GM21723 (cell line): ENCODE data around the gene ABHD4.
"Not testable (repeated sequence)": the region's sequence is repeated elsewhere in the genome, so short reads cannot be mapped to it uniquely, and the experiment has no call there.

Experiments used
- ATAC-seq: cut with Tn5 transposase; IDR thresholded peaks from one replicate; pipeline ENCODE4 v1.9.1; 2021; ENCODE audit warnings: mild to moderate bottlenecking, moderate library complexity; ENCODE audit not compliant: unreplicated experiment

Gene ABHD4, protein sequence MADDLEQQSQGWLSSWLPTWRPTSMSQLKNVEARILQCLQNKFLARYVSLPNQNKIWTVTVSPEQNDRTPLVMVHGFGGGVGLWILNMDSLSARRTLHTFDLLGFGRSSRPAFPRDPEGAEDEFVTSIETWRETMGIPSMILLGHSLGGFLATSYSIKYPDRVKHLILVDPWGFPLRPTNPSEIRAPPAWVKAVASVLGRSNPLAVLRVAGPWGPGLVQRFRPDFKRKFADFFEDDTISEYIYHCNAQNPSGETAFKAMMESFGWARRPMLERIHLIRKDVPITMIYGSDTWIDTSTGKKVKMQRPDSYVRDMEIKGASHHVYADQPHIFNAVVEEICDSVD

DNA sequence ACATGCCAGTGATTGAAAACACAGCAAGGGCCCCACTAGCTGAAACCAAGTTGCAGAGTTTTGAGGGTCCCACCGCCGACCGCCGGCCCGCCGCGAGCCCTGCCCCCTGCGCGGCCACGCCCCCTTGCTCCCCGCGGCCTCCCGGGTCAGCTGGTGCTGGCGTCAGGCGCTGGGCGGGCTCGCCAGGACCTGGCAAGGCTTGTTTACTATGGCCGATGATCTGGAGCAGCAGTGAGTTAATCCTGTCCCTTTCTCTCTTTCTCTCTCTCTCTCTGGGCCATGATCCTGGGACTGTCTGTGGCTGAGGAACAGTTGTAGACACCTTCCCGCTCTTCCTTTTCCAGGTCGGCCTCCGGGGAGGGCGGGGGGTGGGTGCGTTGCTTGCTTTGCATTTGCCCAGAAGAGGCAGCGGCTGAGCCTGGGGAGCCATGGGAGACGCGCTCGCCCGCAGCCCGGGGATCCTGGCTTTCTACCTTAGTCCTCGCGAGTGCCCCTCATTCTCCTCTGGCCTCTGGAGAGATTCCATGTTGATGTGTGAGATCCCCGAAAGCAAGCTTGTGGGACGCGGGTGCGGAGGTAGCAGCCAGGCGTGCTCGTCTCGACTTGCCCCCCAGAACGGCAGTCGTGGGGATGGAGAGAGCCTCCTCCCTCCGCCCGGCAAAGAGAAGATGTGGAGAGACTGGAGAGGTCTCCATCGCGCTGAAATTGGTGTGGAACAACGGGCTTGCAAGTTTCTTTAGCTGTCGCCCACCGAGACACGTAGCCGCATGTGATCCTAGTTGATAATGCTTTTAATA is at the start of gene ABHD4:
Gene ABHD4 (plus strand): TSS at position 202 of the 797 bp plus-strand sequence. CDS start 7 bp downstream, at position 209.
- peak; percentile 79 for ATAC-seq

DNA sequence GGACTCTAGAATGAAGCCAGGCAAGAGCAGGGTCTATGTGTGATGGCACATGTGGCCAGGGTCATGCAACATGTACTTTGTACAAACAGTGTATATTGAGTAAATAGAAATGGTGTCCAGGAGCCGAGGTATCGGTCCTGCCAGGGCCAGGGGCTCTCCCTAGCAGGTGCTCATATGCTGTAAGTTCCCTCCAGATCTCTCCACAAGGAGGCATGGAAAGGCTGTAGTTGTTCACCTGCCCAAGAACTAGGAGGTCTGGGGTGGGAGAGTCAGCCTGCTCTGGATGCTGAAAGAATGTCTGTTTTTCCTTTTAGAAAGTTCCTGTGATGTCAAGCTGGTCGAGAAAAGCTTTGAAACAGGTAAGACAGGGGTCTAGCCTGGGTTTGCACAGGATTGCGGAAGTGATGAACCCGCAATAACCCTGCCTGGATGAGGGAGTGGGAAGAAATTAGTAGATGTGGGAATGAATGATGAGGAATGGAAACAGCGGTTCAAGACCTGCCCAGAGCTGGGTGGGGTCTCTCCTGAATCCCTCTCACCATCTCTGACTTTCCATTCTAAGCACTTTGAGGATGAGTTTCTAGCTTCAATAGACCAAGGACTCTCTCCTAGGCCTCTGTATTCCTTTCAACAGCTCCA is 48.7 kb upstream of the ABHD4 start:
- no peak for ATAC-seq

DNA sequence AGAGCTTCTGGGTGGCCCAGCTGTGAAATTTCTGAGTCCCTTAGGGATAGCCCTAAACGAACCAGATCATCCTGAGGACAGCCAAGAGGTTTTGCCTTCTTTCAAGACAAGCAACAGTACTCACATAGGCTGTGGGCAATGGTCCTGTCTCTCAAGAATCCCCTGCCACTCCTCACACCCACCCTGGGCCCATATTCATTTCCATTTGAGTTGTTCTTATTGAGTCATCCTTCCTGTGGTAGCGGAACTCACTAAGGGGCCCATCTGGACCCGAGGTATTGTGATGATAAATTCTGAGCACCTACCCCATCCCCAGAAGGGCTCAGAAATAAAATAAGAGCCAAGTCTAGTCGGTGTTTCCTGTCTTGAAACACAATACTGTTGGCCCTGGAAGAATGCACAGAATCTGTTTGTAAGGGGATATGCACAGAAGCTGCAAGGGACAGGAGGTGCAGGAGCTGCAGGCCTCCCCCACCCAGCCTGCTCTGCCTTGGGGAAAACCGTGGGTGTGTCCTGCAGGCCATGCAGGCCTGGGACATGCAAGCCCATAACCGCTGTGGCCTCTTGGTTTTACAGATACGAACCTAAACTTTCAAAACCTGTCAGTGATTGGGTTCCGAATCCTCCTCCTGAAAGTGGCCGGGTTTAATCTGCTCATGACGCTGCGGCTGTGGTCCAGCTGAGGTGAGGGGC is 48.0 kb upstream of the ABHD4 start:
- peak; percentile 58 for ATAC-seq

DNA sequence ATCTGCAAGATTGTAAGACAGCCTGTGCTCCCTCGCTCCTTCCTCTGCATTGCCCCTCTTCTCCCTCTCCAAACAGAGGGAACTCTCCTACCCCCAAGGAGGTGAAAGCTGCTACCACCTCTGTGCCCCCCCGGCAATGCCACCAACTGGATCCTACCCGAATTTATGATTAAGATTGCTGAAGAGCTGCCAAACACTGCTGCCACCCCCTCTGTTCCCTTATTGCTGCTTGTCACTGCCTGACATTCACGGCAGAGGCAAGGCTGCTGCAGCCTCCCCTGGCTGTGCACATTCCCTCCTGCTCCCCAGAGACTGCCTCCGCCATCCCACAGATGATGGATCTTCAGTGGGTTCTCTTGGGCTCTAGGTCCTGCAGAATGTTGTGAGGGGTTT is 46.5 kb upstream of the ABHD4 start:
- ATAC-seq = no peak

DNA sequence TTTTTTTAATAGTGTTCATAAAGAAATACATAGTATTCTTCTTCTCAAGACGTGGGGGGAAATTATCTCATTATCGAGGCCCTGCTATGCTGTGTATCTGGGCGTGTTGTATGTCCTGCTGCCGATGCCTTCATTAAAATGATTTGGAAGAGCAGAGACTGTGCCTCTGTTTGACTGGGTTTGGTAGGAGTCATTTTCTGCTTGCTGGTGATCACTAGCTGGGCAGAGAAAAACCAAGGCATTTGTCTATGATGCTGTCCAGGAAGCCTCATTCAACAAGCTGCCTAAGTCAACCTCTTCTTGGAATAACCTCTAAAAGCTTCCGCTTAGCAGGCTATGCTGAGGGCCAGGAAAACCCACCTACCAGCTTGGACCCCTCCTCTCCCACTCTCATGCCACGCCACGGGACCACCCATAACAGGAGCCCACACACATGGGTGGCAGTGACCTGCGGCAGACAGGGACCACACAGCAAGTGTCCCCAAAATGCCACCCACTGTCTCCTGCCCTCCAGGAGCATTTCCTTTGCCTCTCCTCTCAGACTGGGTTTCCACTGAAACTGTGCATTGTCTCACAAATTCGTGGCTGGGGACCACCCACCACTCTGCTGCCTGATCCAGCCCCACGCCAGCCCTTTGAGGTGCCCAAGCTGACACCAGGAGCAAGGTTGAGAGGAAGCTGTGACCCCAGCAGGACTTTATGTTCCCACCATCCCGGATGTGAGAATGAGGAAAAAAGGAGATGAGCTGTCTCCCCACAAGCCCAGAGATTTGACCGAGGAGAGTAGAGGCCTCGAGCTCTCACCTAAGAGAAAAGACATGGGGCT is 45.9 kb upstream of the ABHD4 start:
- no peak for ATAC-seq

DNA sequence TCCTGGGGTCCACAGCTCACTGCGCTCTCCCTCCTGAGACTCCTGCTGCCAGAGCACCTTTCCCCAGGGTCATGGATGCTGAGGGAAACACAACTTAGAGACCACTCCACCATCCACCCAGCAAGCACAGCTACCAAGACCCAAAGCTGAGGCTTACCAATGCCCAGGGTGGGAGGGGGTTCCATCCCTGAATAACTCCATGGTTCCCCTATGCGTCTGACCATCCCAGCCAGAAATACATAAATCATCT is 45.3 kb upstream of the ABHD4 start:
- no peak for ATAC-seq

DNA sequence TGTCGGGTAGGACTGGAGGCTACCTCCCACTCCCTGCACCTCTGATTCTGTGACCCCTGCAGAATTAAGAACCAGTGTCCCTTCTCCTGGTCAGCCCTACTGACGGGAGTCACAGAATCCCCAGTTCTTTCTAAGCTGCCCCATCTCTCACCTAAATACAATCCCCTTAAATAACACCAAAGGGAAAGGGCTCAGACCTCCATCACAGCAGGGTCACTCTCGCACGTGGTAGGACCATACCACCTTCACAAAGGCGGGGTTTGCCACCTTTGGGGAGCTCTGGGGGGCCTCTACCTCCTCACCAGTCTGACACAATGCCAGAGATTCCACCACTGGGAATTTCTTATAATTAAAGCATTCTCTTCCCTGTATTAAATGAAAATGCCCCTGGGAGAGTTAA is 44.7 kb upstream of the ABHD4 start:
- ATAC-seq = no peak

DNA sequence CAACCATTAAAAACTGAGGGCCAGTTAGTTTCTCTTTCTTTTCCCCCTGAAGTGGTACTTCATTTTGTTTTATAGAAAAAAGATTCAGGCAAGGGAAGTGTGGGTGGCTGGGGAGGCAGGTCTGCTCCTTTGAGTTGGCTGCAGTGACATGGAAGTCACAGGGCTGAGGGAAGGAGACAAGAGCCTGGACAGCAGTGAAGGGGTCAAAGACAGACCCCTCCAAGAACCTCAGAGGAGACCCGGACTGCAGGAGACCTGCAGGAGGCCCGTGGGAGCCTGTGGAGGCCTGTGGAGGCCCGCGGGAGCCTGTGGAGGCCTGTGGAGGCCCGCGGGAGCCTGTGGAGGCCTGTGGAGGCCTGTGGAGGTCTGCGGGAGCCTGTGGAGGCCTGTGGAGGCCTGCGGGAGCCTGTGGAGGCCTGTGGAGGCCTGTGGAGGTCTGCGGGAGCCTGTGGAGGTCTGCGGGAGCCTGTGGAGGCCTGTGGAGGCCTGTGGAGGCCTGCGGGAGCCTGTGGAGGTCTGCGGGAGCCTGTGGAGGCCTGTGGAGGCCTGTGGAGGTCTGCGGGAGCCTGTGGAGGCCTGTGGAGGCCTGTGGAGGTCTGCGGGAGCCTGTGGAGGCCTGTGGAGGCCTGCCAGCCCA is 44.1 kb upstream of the ABHD4 start:
- ATAC-seq = not testable (repeated sequence)

DNA sequence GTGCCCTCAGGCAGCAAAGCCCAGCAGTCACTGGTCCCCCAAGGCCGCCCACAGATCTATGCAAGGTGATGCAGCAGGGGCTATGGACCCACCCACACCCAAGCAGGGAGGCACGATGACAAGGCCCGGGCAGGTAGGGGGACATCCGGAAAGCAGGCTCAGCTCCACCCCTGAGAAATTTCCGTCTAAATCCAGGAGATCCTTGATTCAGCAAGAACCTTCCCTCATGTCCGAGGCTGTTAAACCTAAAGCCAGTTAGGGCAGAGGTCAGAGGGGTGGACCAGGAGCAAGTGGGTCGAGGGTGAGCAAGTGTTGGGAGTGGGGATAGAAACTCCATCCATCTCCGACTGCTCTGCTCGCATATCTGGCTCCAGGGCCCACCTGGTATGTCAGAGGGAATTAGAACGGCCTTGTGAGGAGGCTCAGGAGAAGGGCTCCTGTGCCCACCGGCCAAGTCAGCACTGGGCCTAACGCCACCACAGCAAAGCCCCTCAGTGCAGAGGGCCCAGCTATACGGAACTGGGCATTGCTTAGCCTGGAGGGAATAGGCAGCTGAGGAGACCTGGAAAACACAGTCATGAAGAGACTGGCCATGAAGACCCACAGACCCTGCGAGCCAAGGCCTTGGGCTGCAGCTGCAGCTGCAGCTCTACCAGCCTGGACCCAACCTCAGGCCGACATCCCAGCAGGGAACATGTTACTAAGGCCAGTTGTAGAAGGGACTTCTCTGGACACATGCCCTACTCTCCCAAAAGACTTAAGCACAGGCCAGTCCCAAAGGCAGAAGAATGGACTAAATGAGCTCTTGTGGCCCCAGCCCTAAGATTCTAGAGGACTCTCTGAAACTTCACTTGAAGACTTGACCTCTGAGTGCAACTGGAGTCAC is 43.4 kb upstream of the ABHD4 start:
- no peak for ATAC-seq

DNA sequence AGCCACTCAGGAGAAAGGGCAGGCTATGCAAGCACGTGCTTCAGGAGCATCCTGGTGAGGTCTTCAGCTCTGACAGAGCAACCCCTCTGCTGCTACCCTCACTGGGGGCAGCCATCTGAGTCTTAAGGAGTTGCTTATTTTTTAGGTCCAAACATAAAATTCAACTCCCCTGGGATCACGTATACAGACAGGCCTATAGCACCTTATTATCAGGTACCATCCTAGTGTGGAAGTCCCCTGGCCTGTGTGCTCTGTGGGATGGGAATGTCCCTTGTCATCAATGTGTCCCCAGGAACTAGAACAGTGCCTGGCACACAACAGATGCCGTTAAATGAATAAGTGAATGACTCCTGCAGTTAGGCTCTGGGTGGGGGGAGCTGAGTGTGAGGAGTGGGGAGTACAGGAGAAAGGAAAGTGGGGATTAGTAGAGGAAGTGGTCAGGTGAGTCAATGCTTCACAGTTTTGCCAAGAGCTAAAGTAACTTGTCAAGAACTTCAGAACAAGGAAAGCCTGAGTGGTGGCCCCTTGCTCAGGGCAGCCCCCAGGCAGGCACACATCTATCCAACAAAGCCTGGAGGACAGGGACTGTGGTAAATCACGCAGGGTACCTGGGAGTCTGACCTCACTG is 42.6 kb upstream of the ABHD4 start:
- peak; percentile 5 for ATAC-seq

DNA sequence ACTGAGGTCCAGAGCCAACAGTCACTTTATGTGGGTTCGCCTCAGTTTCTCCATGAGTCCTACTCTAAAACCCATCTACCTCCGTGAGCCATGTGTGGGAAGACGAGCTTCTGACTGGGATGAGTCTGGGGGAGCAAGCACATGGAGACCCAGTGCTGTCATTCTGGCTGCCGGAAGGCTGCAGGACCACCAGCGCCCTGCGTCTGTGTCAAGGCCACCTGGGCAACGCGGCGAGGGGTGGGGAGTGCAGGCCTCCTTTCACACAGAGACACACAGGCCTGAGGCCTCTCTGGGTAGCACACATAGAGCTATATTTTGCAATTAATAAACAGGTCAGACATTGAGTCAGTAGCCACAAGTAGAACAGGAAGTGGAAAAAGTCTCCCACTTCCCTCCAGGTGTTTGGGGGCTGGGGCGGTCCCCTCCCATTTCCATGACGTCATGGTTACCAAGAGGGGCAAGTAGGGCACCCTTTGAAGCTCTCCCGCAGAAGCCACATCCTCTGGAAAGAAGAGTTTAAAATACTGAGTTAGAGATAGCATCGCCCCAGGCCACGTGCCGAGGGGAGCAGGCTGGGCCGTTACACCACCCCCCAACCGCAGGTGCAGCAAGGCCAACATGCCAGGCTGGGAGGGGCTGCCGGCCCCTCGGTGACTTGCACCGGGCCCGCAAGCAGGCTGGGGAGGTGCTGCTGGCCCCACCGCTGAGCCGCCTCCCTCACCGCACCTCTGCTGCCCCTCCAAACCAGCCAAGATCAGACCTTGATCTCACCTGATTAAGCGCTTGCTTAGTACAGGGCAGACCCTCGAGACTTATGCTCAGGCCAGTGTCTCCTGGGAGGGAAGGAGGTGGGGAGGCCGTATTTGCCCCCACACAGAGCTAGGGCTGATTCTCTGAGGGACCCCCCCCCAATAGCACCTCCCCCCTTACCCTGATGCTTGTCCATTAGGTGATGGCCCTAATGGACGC is 41.8 kb upstream of the ABHD4 start:
- ATAC-seq = peak; percentile 71

DNA sequence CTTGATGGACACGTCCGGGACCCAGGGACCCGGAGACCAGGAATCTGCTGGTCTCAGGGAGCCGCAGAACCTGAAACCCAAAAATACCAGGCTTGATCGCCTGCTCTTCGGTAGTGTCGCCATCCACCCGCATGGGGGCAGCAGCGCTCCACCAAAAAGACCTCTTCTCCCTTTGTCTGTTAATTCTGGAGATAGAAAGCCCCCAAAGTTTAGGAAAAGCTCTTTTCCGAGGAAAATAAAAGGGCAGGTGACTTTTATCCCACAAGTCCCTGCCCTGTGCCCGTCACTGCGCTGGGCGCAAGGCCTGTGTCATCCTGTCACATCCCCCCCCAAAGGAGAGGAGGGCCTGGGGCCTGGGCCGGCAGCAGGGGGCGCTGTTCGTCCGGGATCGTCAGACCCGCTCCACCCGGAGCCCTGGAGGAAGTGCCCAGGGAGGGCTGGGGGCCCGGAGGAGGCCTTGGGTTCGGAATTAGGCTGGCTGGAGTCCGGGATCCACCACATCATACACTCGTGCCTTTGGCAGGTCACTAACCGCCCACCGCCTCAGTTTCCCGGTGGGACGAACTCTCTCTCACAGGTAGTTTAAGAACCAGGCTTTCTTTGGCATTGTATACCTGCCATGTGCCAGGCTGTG is 41.0 kb upstream of the ABHD4 start:
- peak; percentile 34 for ATAC-seq

DNA sequence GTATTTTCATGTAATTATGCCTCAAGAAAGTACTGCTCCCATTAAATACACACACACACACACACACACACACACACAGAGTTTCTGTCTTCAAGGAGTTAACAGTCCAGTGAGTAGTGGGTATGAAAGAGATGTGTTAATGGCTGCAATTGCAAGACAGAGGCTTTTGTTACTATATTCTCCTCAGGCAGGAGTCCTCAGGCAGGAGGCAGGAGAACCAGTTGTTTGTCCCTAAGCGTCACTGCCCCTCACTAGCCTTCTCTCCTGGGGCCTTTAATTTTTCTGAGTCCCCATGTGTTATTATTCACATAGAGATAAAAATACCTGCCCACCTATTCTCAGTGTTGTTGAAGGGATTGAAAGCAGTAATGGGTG is 40.3 kb upstream of the ABHD4 start:
- no peak for ATAC-seq

DNA sequence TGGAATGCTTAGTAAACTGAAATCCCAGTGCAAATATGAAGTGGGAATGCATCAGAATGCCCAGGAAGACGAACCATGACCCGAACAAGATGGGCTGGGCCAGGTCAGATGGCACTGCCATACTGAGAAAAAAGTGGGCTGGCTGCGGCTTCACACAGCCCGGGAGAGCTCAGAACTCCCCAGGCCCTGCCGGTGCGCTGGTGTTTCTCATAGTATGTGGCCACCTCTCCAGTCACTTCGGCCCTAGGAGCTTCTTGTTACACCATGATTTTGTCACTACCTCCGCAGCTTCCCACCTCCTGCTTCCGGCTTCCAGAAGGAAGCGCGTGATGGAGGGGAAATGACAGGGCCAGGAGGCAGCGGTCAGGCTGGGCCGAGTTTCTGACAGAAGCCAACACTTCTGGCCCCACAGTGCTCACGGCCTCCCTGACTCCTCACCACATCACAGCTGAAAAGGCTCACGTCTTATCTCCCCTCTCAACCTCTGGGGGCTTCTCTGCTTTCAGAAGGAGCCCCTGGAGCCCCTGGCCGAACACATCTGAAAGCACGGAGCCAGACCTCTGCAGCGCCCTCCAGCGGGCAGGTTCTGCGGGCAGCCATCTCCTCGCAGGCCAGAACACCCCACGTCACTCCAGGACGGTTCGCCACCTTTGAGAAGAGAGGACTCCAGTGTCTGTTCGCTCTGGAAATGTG is 39.7 kb upstream of the ABHD4 start:
- no peak for ATAC-seq

DNA sequence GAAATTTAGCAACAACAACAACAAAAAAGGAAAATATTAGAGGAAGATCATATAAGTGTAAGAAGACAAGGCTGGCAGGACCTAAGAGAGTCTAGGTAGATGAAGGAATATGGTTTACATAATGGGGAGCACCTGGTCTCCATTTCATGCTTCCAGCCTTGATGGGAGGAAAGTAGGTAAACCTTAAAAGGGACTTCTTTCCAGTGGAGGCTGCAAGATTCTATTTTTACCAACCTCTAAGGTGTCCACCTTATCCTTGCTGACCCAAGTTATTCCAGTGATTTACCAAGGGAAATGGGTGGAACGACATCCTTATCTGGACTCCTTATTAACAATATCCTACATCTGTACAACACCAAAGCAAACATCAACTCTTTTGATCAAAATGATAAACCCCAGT is 39.1 kb upstream of the ABHD4 start:
- no peak for ATAC-seq

DNA sequence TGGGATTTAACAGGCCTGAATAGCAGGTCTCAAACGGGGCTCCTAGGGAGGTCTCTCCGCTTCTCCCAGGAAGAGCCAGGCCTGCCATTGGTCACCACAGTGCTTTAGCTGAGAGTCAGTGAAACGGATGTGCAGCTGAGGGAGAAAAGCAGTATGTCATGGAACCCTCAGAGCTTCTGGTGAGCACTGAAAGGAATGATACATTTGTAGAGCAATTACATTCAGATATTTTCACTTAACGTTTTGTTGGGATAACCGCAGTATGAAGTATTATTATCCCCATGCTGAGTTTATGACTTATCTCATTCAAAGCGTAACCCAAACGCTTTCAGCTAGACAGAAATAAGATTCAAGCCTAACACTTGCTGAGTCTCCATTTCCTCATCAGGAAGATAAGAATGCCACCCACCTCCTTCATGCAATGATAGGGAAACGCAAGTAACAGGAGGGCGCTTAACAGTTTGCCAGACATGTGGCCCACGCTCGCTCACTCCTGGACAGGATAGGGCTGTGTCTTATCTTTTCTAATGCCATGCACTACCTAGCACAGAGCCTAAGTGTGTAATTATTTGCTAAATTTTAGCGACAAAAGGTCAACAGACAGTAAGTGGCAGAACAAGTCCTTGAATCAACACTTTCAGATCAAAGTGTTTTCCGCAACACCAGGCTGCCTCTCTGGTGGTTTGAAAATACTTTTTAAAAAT is 37.3 kb upstream of the ABHD4 start:
- ATAC-seq = no peak
